ENCODE results near the gene CLTCL1.
"Not testable (repeated sequence)": the region's sequence is repeated elsewhere in the genome, so short reads cannot be mapped to it uniquely, and the experiment has no call there.

The CLTCL1 gene

GRCh38 chr22:19330865-19331418 lies 39.4 kb upstream of the CLTCL1 start:
- Histone ChIP-seq H3K4me1 (ENCODE audit: control insufficient read depth in 1 of 2, insufficient read depth in 1 of 2, low read depth in 1 of 2, low read length in 1 of 2) (peaks cover 1 to 3% of the 10 kb centered on the region in 2 experiments), H3K27me3 (no peaks in the 10 kb centered on the region), H3K36me3 (peaks cover 41% of the 10 kb centered on the region), H3K27ac (no peak overlapping the region), H3K4me3 (ENCODE audit: low read depth in 1 of 2, low read length in 1 of 2) (no peak overlapping the region), H3K9me3 (no peaks in the 10 kb centered on the region)
- TF ChIP-seq, protein P1, sequence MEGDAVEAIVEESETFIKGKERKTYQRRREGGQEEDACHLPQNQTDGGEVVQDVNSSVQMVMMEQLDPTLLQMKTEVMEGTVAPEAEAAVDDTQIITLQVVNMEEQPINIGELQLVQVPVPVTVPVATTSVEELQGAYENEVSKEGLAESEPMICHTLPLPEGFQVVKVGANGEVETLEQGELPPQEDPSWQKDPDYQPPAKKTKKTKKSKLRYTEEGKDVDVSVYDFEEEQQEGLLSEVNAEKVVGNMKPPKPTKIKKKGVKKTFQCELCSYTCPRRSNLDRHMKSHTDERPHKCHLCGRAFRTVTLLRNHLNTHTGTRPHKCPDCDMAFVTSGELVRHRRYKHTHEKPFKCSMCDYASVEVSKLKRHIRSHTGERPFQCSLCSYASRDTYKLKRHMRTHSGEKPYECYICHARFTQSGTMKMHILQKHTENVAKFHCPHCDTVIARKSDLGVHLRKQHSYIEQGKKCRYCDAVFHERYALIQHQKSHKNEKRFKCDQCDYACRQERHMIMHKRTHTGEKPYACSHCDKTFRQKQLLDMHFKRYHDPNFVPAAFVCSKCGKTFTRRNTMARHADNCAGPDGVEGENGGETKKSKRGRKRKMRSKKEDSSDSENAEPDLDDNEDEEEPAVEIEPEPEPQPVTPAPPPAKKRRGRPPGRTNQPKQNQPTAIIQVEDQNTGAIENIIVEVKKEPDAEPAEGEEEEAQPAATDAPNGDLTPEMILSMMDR (IDR thresholded peaks at IDR 0.05) = no peak

DNA sequence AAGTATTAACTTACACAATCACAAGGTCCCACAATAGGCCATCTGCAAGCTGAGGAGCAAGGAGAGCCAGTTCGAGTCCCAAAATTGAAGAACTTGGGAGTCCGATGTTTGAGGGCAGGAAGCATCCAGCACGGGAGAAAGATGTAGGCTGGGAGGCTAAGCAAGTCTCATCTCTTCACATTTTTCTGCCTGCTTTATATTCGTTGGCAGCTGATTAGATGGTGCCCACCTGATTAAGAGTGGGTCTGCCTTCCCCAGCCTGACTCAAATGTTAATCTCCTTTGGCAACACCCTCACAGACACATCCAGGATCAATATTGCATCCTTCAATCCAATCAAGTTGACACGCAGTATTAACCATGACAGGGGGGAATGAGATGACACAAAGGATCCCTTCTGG lies 38.7 kb upstream of the CLTCL1 start:
- H3K4me3 ChIP-seq (ENCODE audit: low read depth in 1 of 2, low read length in 1 of 2); H3K9me3 ChIP-seq; H3K27me3 ChIP-seq; H3K27ac ChIP-seq: not testable (repeated sequence)
- peaks cover 9 to 10% of the 10 kb centered on the region in 2 experiments for H3K4me1 ChIP-seq (ENCODE audit: control insufficient read depth in 1 of 2, insufficient read depth in 1 of 2, low read depth in 1 of 2, low read length in 1 of 2)
- H3K36me3 ChIP-seq = peaks cover 41% of the 10 kb centered on the region

- no peaks in the 10 kb centered on the region for H3K9me3 ChIP-seq
- no peak overlapping the region for H3K4me3 ChIP-seq (ENCODE audit: low read depth in 1 of 2, low read length in 1 of 2)
- H3K4me1 ChIP-seq (ENCODE audit: control insufficient read depth in 1 of 2, insufficient read depth in 1 of 2, low read depth in 1 of 2, low read length in 1 of 2) = peaks cover 16 to 18% of the 10 kb centered on the region in 2 experiments
- no peak overlapping the region for H3K27ac ChIP-seq
- TF ChIP-seq, protein P1 (IDR thresholded peaks at IDR 0.05) = no peak
- no peaks in the 10 kb centered on the region for H3K27me3 ChIP-seq
- H3K36me3 ChIP-seq = peaks cover 41% of the 10 kb centered on the region
Measured at GRCh38 chr22:19329454-19329853, 37.9 kb upstream of the CLTCL1 start.

- TF ChIP-seq, protein P1 (IDR thresholded peaks at IDR 0.05) = no peak
- Histone ChIP-seq H3K9me3 (no peaks in the 10 kb centered on the region), H3K4me3 (ENCODE audit: low read depth in 1 of 2, low read length in 1 of 2) (no peak overlapping the region), H3K36me3 (peaks cover 17% of the 10 kb centered on the region), H3K27me3 (no peaks in the 10 kb centered on the region), H3K4me1 (ENCODE audit: control insufficient read depth in 1 of 2, insufficient read depth in 1 of 2, low read depth in 1 of 2, low read length in 1 of 2) (peaks cover 54 to 57% of the 10 kb centered on the region in 2 experiments), H3K27ac (peak overlapping the region; percentile 87)
Measured at GRCh38 chr22:19325296-19325948, 33.9 kb upstream of the CLTCL1 start.

GRCh38 chr22:19323420-19323819 lies 31.9 kb upstream of the CLTCL1 start:
- H3K27ac ChIP-seq = peak overlapping the region; percentile 87
- not testable (repeated sequence) for H3K27me3 ChIP-seq; H3K4me3 ChIP-seq (ENCODE audit: low read depth in 1 of 2, low read length in 1 of 2); H3K9me3 ChIP-seq; H3K36me3 ChIP-seq
- peaks cover 54 to 60% of the 10 kb centered on the region in 2 experiments for H3K4me1 ChIP-seq (ENCODE audit: control insufficient read depth in 1 of 2, insufficient read depth in 1 of 2, low read depth in 1 of 2, low read length in 1 of 2)

DNA sequence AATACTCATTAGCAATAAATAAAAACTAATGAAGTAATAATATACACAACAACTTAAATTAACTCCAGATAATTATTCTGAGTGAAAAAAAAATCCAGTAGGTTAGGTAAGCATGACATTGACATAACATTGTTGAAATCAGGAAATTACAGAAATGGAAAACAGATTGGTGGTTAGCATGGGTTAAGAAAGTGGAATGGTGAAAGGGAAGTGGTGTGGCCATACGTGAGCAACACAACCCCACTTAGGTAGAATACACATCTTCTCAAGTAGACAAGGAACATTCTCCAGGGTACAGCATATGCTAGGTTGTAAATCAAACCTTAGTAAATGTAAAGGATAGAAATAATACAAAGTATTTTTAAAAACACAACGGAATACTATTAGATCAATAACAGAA lies 30.2 kb upstream of the CLTCL1 start:
- Histone ChIP-seq H3K27me3 (no peaks in the 10 kb centered on the region), H3K36me3 (no peaks in the 10 kb centered on the region), H3K4me1 (ENCODE audit: control insufficient read depth in 1 of 2, insufficient read depth in 1 of 2, low read depth in 1 of 2, low read length in 1 of 2) (peaks cover 54 to 60% of the 10 kb centered on the region in 2 experiments), H3K27ac (peak overlapping the region; percentile 87), H3K4me3 (ENCODE audit: low read depth in 1 of 2, low read length in 1 of 2) (peak overlapping the region; percentile 22 to 28), H3K9me3 (peaks cover 6% of the 10 kb centered on the region)
- TF ChIP-seq, protein P1 (IDR thresholded peaks at IDR 0.05) = no peak

- not testable (repeated sequence) for H3K4me3 ChIP-seq (ENCODE audit: low read depth in 1 of 2, low read length in 1 of 2); H3K27me3 ChIP-seq; H3K36me3 ChIP-seq
- Histone ChIP-seq H3K27ac (peak overlapping the region; percentile 87), H3K4me1 (ENCODE audit: control insufficient read depth in 1 of 2, insufficient read depth in 1 of 2, low read depth in 1 of 2, low read length in 1 of 2) (peaks cover 43 to 50% of the 10 kb centered on the region in 2 experiments), H3K9me3 (peaks cover 11% of the 10 kb centered on the region)
Measured at GRCh38 chr22:19320136-19320535, 28.6 kb upstream of the CLTCL1 start.

All from neutrophil (primary cell).